Prostate gland (tissue), 2 donors: Measurements from ENCODE around the gene C11orf91.

Experiments
- CTCF ChIP-seq, 4 experiments: fragments of 200-600 bp in 2 of 4; fragments of 450-650 bp in 2 of 4; sonication (generic) in 2 of 4; IDR thresholded peaks; 1 replicate in 3 of 4; 2 replicates in 1 of 4; pipeline ENCODE4 v1.5.1; 2016 to 2019; ENCODE audit warnings: antibody characterized with exemption in 4 of 4, mild to moderate bottlenecking in 2 of 4, moderate library complexity in 2 of 4
- POLR2AphosphoS5 ChIP-seq: sonication (generic); formaldehyde crosslinking; IDR thresholded peaks from one replicate; pipeline ENCODE4 v1.6.1; 2017; ENCODE audit warnings: antibody characterized with exemption

- no peak for TF ChIP-seq CTCF (IDR thresholded peaks at IDR 0.05)
- TF ChIP-seq POLR2AphosphoS5 = no peak
Measured at GRCh38 chr11:33719587-33719986, 19.0 kb upstream of the C11orf91 start.
